OCI-LY7 (cell line): ENCODE results near the gene NDRG2.

Experiments used
- EZH2phosphoT487 ChIP-seq: fragments of 200-600 bp; sonication (generic); IDR thresholded peaks from 2 replicates; pipeline ENCODE4 v1.6.1; 2018; ENCODE audit warnings: low read depth, borderline replicate concordance, mild to moderate bottlenecking, mixed run types, antibody characterized with exemption, low read length, moderate library complexity, mixed read lengths
- TF ChIP-seq, protein P1 (sequence below): fragments of 200-600 bp; sonication (generic); conservative IDR thresholded peaks from 2 replicates; pipeline ENCODE4 v1.5.1; 2014; ENCODE audit warnings: mild to moderate bottlenecking, antibody characterized with exemption, low read length, moderate library complexity, mixed read lengths

DNA sequence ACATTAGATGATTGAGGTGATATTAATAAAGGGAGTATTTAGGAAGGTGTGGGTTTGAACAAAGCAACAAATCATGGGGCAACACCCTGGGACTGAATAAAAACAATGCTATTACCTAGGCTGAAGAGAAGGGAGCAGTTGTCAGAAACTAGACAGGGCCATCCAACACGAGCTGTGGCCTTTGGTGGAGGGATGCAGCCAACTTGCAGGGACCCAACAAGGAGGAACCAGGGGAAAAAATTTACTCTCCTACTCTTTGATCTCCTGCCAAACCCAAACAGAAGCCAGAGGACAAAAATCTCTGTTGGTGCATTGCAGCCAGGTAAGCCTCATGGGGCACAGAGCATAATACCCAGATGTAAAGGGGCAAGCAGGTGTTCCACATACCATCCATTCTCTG is 13.7 kb downstream of the NDRG2 start:
- TF ChIP-seq, protein P1, sequence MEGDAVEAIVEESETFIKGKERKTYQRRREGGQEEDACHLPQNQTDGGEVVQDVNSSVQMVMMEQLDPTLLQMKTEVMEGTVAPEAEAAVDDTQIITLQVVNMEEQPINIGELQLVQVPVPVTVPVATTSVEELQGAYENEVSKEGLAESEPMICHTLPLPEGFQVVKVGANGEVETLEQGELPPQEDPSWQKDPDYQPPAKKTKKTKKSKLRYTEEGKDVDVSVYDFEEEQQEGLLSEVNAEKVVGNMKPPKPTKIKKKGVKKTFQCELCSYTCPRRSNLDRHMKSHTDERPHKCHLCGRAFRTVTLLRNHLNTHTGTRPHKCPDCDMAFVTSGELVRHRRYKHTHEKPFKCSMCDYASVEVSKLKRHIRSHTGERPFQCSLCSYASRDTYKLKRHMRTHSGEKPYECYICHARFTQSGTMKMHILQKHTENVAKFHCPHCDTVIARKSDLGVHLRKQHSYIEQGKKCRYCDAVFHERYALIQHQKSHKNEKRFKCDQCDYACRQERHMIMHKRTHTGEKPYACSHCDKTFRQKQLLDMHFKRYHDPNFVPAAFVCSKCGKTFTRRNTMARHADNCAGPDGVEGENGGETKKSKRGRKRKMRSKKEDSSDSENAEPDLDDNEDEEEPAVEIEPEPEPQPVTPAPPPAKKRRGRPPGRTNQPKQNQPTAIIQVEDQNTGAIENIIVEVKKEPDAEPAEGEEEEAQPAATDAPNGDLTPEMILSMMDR, result no peak
- no peak for TF ChIP-seq EZH2phosphoT487
